ENCODE data around the gene RTEL1. TPM values are rescaled to one million over a fixed set of nuclear protein-coding genes. Genes with fewer than 3 reads are reported as not detected.

The RTEL1 gene
- total and polyA plus RNA-seq, 9 of the 15 experiments (the other 6 are each of a cell fraction or from before 2014, with no cell fraction given), result 0.36 to 61.0 (median 17.9) TPM

DNA sequence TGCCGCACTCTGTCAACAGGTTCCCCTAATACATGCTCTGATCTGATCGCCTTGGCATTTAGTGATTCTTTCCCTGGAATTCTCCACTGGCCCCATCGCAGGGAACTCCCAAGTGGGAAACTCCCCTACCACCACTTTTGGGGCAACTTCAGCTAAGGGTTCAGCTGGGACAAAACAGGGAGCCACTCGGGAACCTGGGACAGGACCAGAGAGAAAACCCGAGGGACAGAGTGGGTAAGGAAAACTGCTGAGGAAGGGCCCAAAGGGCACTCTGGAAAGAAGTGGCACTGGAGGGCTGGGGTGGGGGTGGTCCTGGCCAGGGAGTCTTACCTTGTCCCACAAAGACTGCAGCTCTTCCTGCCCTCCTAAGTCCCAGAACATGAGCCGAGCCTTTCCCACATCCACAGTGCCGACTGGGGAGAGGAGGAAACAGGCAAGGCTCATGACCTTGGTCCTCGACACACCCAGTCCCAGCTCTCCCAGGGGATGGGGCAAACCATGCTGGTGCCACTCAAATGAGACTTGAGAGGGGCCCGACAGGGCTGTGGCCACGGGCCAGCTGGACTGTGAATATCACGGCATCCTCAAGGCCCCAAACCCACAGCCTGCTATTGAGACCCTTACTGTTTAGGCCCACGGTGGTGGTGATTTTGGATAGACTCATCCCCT is 48.0 kb downstream of the RTEL1 start:
- H3K9me1 ChIP-seq (ENCODE audit: control insufficient read depth, insufficient read depth, low read length), result no peaks in the 10 kb centered on the region
- H3K79me2 ChIP-seq (ENCODE audit: control insufficient read depth, insufficient read depth, low read length), result peaks cover 56% of the 10 kb centered on the region
- in situ Hi-C loops (cut with MboI) (loop anchor here (5.0 kb wide), 1 partner anchor 156 kb away; the partner anchor contains the start of gene ABHD16B), intact Hi-C loops (cut with micrococcal nuclease) (loop anchor here (2.0 to 10.0 kb wide), 5 partner anchors 79 to 251 kb away; partner anchors contain the start of genes PTK6, TPD52L2 and UCKL1)
- CTCF ChIA-PET (ENCODE audit: low intra/inter-chr PET ratio), result interaction anchor here (2.6 kb wide), 1 partner anchor 158 kb away, joined by 18 read pairs; the partner anchor contains the start of gene TPD52L2
- POLR2A ChIA-PET, result interaction anchor here (0.5 to 4.0 kb wide), 4 partner anchors 8 to 260 kb away, joined by 3 to 27 read pairs (median 14); partner anchors contain the start of gene TPD52L2
- H3K4me2 ChIP-seq (ENCODE audit: insufficient read depth, low read length), result peak overlapping the region; percentile 99
- peaks cover 58% of the 10 kb centered on the region for H3K36me3 ChIP-seq (ENCODE audit: control insufficient read depth, insufficient read depth, low read length)
- TF ChIP-seq, protein P1, sequence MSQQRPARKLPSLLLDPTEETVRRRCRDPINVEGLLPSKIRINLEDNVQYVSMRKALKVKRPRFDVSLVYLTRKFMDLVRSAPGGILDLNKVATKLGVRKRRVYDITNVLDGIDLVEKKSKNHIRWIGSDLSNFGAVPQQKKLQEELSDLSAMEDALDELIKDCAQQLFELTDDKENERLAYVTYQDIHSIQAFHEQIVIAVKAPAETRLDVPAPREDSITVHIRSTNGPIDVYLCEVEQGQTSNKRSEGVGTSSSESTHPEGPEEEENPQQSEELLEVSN (IDR thresholded peaks at IDR 0.05; ENCODE audit: borderline replicate concordance in 1 of 2, extremely low read depth in 1 of 2, insufficient read depth in 1 of 2, insufficient read length in 1 of 2, low read depth in 1 of 2, low read length in 1 of 2, poor library complexity in 1 of 2, severe bottlenecking in 1 of 2), result no peak
- TF ChIP-seq FOXM1 (IDR thresholded peaks at IDR 0.05; ENCODE audit: low read depth) (no peak), FOXM1 (CRISPR knock-in tag; IDR thresholded peaks at IDR 0.05; ENCODE audit: low read depth) (no peak), CXXC5 (CRISPR knock-in tag; IDR thresholded peaks at IDR 0.05) (no peak)
- no peak overlapping the region for H2AFZ ChIP-seq (ENCODE audit: low read depth, low read length)
- no peaks in the 10 kb centered on the region for H3K9me3 ChIP-seq (replicated peaks; ENCODE audit: control insufficient read depth, insufficient read depth, low read depth, low read length)
- peak overlapping the region; percentile 96 for H3K27ac ChIP-seq (ENCODE audit: extremely low read depth, low read depth, low read length)
- H3K27me3 ChIP-seq (ENCODE audit: control insufficient read depth in 2 of 2, insufficient read depth in 2 of 2, low read length in 2 of 2), result no peaks in the 10 kb centered on the region
- peaks cover 13 to 71% of the 10 kb centered on the region in 2 experiments for H3K4me1 ChIP-seq (replicated peaks in 1 of 2; ENCODE audit: control insufficient read depth in 2 of 2, insufficient read depth in 2 of 2, low read length in 2 of 2)
- peak overlapping the region; percentile 90 to 95 for H3K9ac ChIP-seq (ENCODE audit: insufficient read depth in 1 of 2, low read depth in 2 of 2, low read length in 2 of 2)
- ATAC-seq (no peak), FAIRE-seq (no peak), DNase-seq (ENCODE audit: extremely low read depth in 1 of 4, low spot score in 3 of 4) (peak in 2 of 4 experiments; percentile 3 to 4)
- peak overlapping the region; percentile 100 for H3K4me3 ChIP-seq
- WGBS (ENCODE audit: insufficient coverage, low coverage, missing lambda C conversion rate), result 80% methylated on average over 12 of the region's 12 CpGs
- peaks cover 22% of the 10 kb centered on the region for H4K20me1 ChIP-seq (replicated peaks; ENCODE audit: control insufficient read depth, insufficient read depth, low read length)
- TSS peak; percentile 53 for BruUV-seq (replicated peaks)
